HEK293 (cell line): Measurements from ENCODE around the gene KCNMB4.

Source experiments
- CTCF ChIA-PET: fragments of 350-600 bp; formaldehyde crosslinking; extraction: SDS; loops from one replicate; lab custom pipeline; 2021; ENCODE audit warnings: antibody characterized with exemption; lab: Yijun Ruan, JAX
- POLR2A ChIA-PET: fragments of 300-600 bp; formaldehyde crosslinking; extraction: SDS; loops from one replicate; lab custom pipeline; 2020; ENCODE audit warnings: antibody characterized with exemption, inconsistent platforms; lab: Yijun Ruan, JAX
- H3K27ac ChIP-seq: fragments of 200-500 bp; sonication (Bioruptor generic); 2 replicates; pipeline ENCODE4 v1.5.1; 2014; ENCODE audit warnings: low read depth, low read length, control low read depth, inconsistent platforms; ENCODE audit errors: extremely low read depth
- H3K36me3 ChIP-seq, 2 experiments: fragments of 200-500 bp in 1 of 2; sonication (Bioruptor generic) in 1 of 2; 1 replicate in 1 of 2; 2 replicates in 1 of 2; pipeline ENCODE4 v1.5.1; 2014 to 2017; ENCODE audit warnings: inconsistent platforms in 2 of 2, low read length in 2 of 2; ENCODE audit not compliant: control insufficient read depth in 2 of 2, insufficient read depth in 1 of 2
- H3K4me1 ChIP-seq: fragments of 200-500 bp; sonication (Bioruptor generic); 2 replicates; pipeline ENCODE4 v1.5.1; 2014; ENCODE audit warnings: mild to moderate bottlenecking, low read length, inconsistent platforms; ENCODE audit not compliant: control insufficient read depth, insufficient read depth
- H3K4me3 ChIP-seq: 2 replicates; pipeline ENCODE4 v1.5.1; 2011; ENCODE audit warnings: low read depth, mild to moderate bottlenecking, control low read depth, low read length, moderate library complexity
- H3K9me3 ChIP-seq: fragments of 200-500 bp; sonication (Bioruptor generic); 2 replicates; pipeline ENCODE4 v1.5.1; 2014; ENCODE audit warnings: low read depth, low read length, inconsistent platforms; ENCODE audit not compliant: control insufficient read depth, insufficient read depth
- BCL11A ChIP-seq: fragments of 450-650 bp; formaldehyde crosslinking; IDR thresholded peaks from 2 replicates; pipeline ENCODE4 v1.5.1; 2016; ENCODE audit warnings: low read depth, missing biosample characterization, missing genetic modification characterization
- BCL6B ChIP-seq: fragments of 450-650 bp; formaldehyde crosslinking; IDR thresholded peaks from 2 replicates; pipeline ENCODE4 v1.5.1; 2017; ENCODE audit warnings: missing biosample characterization, missing genetic modification characterization
- KLF1 ChIP-seq: fragments of 450-650 bp; formaldehyde crosslinking; IDR thresholded peaks from 2 replicates; pipeline ENCODE4 v1.5.1; 2016; ENCODE audit warnings: missing biosample characterization, missing genetic modification characterization
- MYNN ChIP-seq: fragments of 450-650 bp; formaldehyde crosslinking; IDR thresholded peaks from 2 replicates; pipeline ENCODE4 v1.5.1; 2016; ENCODE audit warnings: missing biosample characterization, missing genetic modification characterization, borderline replicate concordance
- PRDM10 ChIP-seq: fragments of 450-650 bp; formaldehyde crosslinking; IDR thresholded peaks from 2 replicates; pipeline ENCODE4 v1.5.1; 2016; ENCODE audit warnings: missing biosample characterization, missing genetic modification characterization
- PRDM6 ChIP-seq: fragments of 450-650 bp; formaldehyde crosslinking; IDR thresholded peaks from 2 replicates; pipeline ENCODE4 v1.5.1; 2017; ENCODE audit warnings: missing biosample characterization, missing genetic modification characterization
- YY2 ChIP-seq: fragments of 450-650 bp; formaldehyde crosslinking; IDR thresholded peaks from 2 replicates; pipeline ENCODE4 v1.5.1; 2016; ENCODE audit warnings: missing biosample characterization, missing genetic modification characterization
- ZBTB8A ChIP-seq: fragments of 450-650 bp; formaldehyde crosslinking; IDR thresholded peaks from 2 replicates; pipeline ENCODE4 v1.5.1; 2016; ENCODE audit warnings: missing biosample characterization, missing genetic modification characterization
- ZNF214 ChIP-seq: fragments of 450-650 bp; formaldehyde crosslinking; IDR thresholded peaks from 2 replicates; pipeline ENCODE4 v1.5.1; 2017; ENCODE audit warnings: missing biosample characterization, mild to moderate bottlenecking, missing genetic modification characterization, borderline replicate concordance
- ZNF266 ChIP-seq: fragments of 450-650 bp; formaldehyde crosslinking; IDR thresholded peaks from 2 replicates; pipeline ENCODE4 v1.5.1; 2016; ENCODE audit warnings: missing biosample characterization, missing genetic modification characterization, low read depth
- ZNF391 ChIP-seq: fragments of 450-650 bp; formaldehyde crosslinking; IDR thresholded peaks from 2 replicates; pipeline ENCODE4 v1.5.1; 2016; ENCODE audit warnings: low read depth, missing biosample characterization, missing genetic modification characterization, borderline replicate concordance
- ZNF530 ChIP-seq: fragments of 450-650 bp; formaldehyde crosslinking; IDR thresholded peaks from 2 replicates; pipeline ENCODE4 v1.5.1; 2016; ENCODE audit warnings: low read depth, missing biosample characterization, missing genetic modification characterization
- ZNF555 ChIP-seq: fragments of 450-650 bp; formaldehyde crosslinking; conservative IDR thresholded peaks from 2 replicates; pipeline ENCODE4 v1.5.1; 2017; ENCODE audit warnings: missing biosample characterization, mild to moderate bottlenecking, missing genetic modification characterization, inconsistent platforms
- ZNF558 ChIP-seq: fragments of 450-650 bp; formaldehyde crosslinking; IDR thresholded peaks from 2 replicates; pipeline ENCODE4 v1.5.1; 2016; ENCODE audit warnings: missing biosample characterization, missing genetic modification characterization
- ZNF596 ChIP-seq: fragments of 450-650 bp; IDR thresholded peaks from 2 replicates; pipeline ENCODE4 v1.5.0; 2018; ENCODE audit warnings: missing biosample characterization, mild to moderate bottlenecking, missing genetic modification characterization, moderate library complexity
- ZNF610 ChIP-seq: fragments of 450-650 bp; formaldehyde crosslinking; IDR thresholded peaks from 2 replicates; pipeline ENCODE4 v1.5.1; 2016; ENCODE audit warnings: missing biosample characterization, missing genetic modification characterization, borderline replicate concordance
- ZNF654 ChIP-seq: fragments of 450-650 bp; formaldehyde crosslinking; IDR thresholded peaks from 2 replicates; pipeline ENCODE4 v1.5.1; 2016; ENCODE audit warnings: low read depth, missing biosample characterization, missing genetic modification characterization
- ZNF670 ChIP-seq: fragments of 450-650 bp; formaldehyde crosslinking; IDR thresholded peaks from 2 replicates; pipeline ENCODE4 v1.5.1; 2016; ENCODE audit warnings: missing biosample characterization, missing genetic modification characterization, low read depth
- ZNF76 ChIP-seq: fragments of 450-650 bp; formaldehyde crosslinking; IDR thresholded peaks from 2 replicates; pipeline ENCODE4; 2016; ENCODE audit warnings: low read depth, missing biosample characterization, missing genetic modification characterization, borderline replicate concordance
- ZNF837 ChIP-seq: fragments of 450-650 bp; formaldehyde crosslinking; IDR thresholded peaks from 2 replicates; pipeline ENCODE4 v1.5.1; 2016; ENCODE audit warnings: missing biosample characterization, missing genetic modification characterization
- ZNF843 ChIP-seq: fragments of 450-650 bp; formaldehyde crosslinking; IDR thresholded peaks from 2 replicates; pipeline ENCODE4 v1.5.1; 2016; ENCODE audit warnings: missing biosample characterization, missing genetic modification characterization
- ZSCAN16 ChIP-seq: fragments of 450-650 bp; formaldehyde crosslinking; IDR thresholded peaks from 2 replicates; pipeline ENCODE4 v1.5.1; 2016; ENCODE audit warnings: missing biosample characterization, missing genetic modification characterization

Gene KCNMB4

GRCh38 chr12:70418101-70418500 is 52.0 kb downstream of the KCNMB4 start (continued):
- TF ChIP-seq KLF1 (no peak), BCL6B (tag by site-specific recombination) (no peak), ZBTB8A (tag by site-specific recombination) (no peak), YY2 (tag by site-specific recombination) (no peak), ZNF654 (no peak)

- Histone ChIP-seq H3K4me1 (no peaks in the 10 kb centered on the region), H3K4me3 (no peak overlapping the region), H3K36me3 (no peaks in the 10 kb centered on the region; a peak in 1 of 3 replicates), H3K9me3 (no peaks in the 10 kb centered on the region), H3K27ac (no peak overlapping the region)
- ChIA-PET CTCF (no interaction called here), POLR2A (no interaction called here)
- TF ChIP-seq ZNF530 (tag by site-specific recombination) = no peak
- no peak for TF ChIP-seq PRDM10 (tag by site-specific recombination)
- no peak for TF ChIP-seq ZSCAN16 (tag by site-specific recombination)
- no peak for TF ChIP-seq ZNF670
- TF ChIP-seq ZNF596 = no peak
- TF ChIP-seq PRDM6 (tag by site-specific recombination) = no peak
- TF ChIP-seq ZNF558 = no peak
- TF ChIP-seq ZNF266 (tag by site-specific recombination) = no peak
- no peak for TF ChIP-seq ZNF837
Measured at GRCh38 chr12:70422631-70423030, 56.5 kb downstream of the KCNMB4 start.

GRCh38 chr12:70426620-70427019 is 60.5 kb downstream of the KCNMB4 start:
- Histone ChIP-seq H3K4me1 (no peaks in the 10 kb centered on the region), H3K4me3 (no peak overlapping the region), H3K27ac (no peak overlapping the region), H3K36me3 (no peaks in the 10 kb centered on the region), H3K9me3 (no peaks in the 10 kb centered on the region)
- ChIA-PET CTCF (no interaction called here), POLR2A (no interaction called here)
- TF ChIP-seq ZNF843 = no peak
- TF ChIP-seq ZNF214 = no peak
- TF ChIP-seq ZNF76 (tag by site-specific recombination) = no peak
- no peak for TF ChIP-seq BCL11A (tag by site-specific recombination)
- no peak for TF ChIP-seq ZNF610
- no peak for TF ChIP-seq MYNN
- no peak for TF ChIP-seq ZNF555 (tag by site-specific recombination)
- no peak for TF ChIP-seq ZNF391 (tag by site-specific recombination)
